ENCODE data around the gene SHLD2. TPM values are rescaled to one million over a fixed set of nuclear protein-coding genes. Genes with fewer than 3 reads are reported as not detected.
A peak's percentile ranks its signal among the peaks of the same experiment; 100 is the strongest.
"Not testable (repeated sequence)": the region's sequence is repeated elsewhere in the genome, so short reads cannot be mapped to it uniquely, and the experiment has no call there.

The SHLD2 gene
- total RNA-seq, 1 donor from 2014 or later, result 13.8 TPM

- not testable (repeated sequence) for DNase-seq (ENCODE audit: extremely low read depth, low read depth, low spot score)
Observed at GRCh38 chr10:87083576-87084290, 11.3 kb upstream of the SHLD2 start.

- DNase-seq (ENCODE audit: extremely low read depth, low read depth, low spot score), result not testable (repeated sequence)
Observed at GRCh38 chr10:87084291-87084782, 10.7 kb upstream of the SHLD2 start.

DNA sequence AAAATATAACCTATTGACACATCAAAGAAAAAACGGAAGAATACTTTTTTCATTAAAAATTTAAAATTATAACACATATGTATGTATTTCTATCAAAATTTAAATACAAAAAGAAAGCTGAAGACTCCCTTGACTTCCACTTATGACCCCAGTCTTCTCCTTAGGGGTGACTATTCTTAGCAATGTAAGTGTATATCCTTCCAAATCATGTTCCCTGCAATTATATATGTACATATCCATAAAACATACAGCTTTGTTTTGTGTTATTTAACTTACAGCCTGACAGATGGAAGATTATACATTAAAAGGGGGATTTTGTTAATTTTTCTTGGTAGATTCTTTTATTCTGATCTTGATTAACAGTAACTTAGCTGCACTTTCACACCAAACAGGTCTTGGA lies 9.5 kb upstream of the SHLD2 start:
- DNase-seq (ENCODE audit: extremely low read depth, low read depth, low spot score), result no peak

- no peak for DNase-seq (ENCODE audit: extremely low read depth, low read depth, low spot score)
Observed at GRCh38 chr10:87089746-87090145, 5.3 kb upstream of the SHLD2 start.

DNA sequence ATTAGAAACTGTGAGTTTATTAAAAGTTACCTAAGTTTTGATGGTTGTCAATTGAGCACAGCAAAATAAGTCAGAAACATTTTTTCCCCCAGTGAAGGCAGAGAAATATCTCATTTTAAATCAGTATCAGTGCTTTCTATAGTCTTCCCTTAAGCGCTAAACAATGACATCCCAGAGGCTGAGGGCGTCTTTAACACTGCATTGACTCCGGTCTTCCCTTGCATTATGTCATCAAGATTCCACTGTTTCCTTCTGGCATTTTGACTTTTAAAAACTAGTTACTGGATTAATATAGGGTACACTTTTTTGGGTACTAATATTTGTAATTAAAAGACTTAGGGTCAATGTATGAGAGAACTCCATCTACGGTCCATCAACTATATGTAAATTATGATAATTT lies 4.2 kb upstream of the SHLD2 start:
- no peak for DNase-seq (ENCODE audit: extremely low read depth, low read depth, low spot score)

GRCh38 chr10:87092376-87092860 lies 2.6 kb upstream of the SHLD2 start:
- DNase-seq (ENCODE audit: extremely low read depth, low read depth, low spot score), result no peak

GRCh38 chr10:87092861-87093631 lies 2.0 kb upstream of the SHLD2 start:
- no peak for DNase-seq (ENCODE audit: extremely low read depth, low read depth, low spot score)

GRCh38 chr10:87093632-87094372 lies 1.2 kb upstream of the SHLD2 start:
- no peak for DNase-seq (ENCODE audit: extremely low read depth, low read depth, low spot score)

DNA sequence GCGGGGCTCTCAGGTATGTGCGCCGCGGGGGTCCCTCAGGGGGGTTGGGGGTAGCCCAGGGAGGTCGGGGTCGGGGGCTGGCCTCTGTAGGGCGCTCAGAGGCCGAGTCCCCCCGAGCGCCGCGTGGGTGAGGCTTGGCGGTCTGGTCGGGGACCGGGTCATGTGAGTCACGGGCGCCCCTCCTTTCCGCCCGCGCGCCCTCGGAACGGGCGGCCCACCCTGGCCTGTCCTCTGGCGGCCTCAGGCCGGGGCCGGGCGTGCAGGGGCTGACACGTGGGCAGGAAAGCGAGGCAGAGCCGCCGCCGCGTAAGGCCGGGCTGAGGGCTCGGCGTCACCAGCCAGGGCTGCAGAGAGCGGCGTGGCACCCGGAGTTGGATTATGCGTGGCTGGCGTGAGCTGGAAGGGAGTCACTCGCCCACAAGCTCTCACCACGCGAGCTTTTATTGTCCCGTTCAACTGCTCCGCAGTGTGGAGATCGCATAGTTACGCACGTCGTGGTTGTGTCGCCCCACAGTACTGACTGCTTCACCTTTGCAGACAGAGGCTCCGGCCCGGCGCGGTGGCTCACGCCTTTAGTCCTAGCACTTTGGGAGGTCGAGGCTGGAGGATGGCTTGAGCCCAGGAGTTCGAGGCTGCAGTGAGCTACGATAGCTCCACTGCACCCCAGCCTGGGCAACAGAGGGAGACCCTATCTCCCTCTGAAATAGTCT lies 385 bp downstream of the SHLD2 start:
- no peak for DNase-seq (ENCODE audit: extremely low read depth, low read depth, low spot score)

- no peak for DNase-seq (ENCODE audit: extremely low read depth, low read depth, low spot score)
Observed at GRCh38 chr10:87101996-87102395, 7.0 kb downstream of the SHLD2 start.

DNA sequence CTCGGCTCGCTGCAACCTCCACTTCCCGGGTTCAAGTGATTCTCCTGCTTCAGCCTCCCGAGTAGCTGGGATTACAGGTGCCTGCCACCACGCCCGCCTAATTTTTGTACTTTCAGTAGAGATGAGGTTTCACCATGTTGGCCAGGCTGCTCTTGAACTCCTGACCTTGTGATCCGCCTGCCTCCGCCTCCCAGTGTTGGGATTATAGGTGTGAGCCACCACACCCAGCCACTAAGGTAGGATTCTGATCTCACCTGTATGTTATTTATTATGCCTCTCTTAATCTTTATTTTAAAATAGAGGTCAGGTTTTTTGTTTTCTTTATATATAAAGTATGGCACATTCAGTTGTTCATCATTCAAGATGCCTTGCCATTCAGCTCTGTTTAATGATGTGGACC lies 9.7 kb downstream of the SHLD2 start:
- not testable (repeated sequence) for DNase-seq (ENCODE audit: extremely low read depth, low read depth, low spot score)

DNA sequence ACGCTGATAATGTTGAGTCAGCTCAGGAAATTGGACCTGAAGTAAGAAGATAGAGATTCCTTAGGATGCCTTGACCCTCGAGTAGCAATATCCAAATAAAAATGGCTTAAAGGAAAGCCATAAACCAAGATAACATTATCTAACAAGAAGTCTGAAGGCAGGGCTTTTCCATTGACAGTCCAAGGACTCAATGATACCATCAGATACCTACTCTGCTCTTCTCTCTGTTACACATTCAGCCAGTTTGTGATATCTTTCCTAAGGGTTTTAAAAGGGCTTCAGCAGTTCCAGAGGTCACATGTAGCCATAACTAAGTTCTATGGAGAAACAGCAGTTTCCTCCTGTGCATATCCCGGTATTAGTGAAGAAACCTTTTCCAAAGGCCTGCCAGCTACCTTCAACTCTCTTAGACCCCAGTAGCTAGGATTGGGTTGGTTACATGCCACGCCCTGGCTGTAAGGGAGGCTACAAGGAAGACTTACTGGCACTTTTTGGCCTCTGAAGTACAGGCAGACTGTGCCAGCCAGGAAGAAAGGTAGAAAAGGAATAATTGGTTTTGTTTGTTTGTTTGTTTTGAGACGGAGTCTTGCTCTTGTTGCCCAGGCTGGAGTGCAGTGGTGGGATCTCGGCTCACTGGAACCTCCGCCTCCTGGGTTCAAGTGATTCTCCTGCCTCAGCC lies 10.6 kb downstream of the SHLD2 start:
- DNase-seq (ENCODE audit: extremely low read depth, low read depth, low spot score), result no peak

DNA sequence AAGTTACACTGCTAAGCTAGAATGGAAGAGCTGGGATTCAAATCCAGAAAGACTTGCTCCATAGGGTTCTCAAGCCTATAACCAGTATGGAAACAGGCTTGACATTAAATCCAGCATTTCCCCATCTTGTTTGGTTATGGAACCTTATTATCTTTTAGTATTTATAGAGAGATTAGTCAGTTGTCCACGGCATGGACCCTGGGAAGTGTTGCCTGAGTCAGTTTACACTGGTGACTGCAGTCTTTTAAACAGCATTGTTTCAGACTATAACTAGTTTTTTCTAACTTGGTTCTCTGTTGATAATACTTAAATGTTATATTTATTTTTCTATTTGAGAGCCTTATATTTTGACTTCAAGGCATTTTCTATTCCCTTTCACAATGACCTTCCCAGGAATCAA lies 23.1 kb downstream of the SHLD2 start:
- DNase-seq (ENCODE audit: extremely low read depth, low read depth, low spot score), result not testable (repeated sequence)

- not testable (repeated sequence) for DNase-seq (ENCODE audit: extremely low read depth, low read depth, low spot score)
Observed at GRCh38 chr10:87119029-87119428, 24.0 kb downstream of the SHLD2 start.

DNA sequence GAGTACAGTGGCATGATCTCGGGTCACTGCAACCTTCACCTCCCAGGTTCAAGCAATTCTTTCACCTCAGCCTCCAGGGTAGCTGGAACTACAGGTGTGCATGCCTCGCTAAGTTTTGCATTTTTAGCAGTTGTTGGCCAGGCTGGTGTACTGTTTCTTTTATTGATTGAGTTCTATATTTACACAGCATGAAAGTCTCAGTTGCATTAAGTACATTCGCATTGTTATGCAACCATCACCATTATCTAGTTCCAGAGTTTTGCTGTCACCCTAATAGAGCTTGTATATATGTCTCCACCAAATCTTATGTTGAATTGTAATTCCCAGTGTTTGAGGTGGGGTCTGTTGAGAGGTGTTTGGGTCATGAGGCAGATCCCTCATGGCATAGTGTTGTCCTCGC lies 28.3 kb downstream of the SHLD2 start:
- not testable (repeated sequence) for DNase-seq (ENCODE audit: extremely low read depth, low read depth, low spot score)

DNA sequence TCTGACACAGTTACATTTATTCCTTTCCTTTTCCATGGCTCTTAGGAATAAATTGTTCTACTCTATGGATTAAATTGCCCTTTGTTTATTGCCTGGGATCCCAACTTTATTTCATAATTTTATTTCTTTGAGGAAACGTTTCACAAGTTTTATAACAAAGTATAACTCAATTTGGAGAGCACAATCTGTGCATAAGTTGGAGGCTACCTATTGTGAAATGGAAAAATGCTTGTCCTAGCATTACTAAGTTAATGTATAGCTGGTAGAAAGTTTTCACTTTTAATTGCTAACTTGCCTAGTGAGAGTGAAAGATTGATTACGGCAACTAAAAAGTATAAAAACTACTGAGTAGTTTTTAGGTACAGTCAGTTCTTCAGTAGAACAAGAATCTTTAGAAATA lies 32.0 kb downstream of the SHLD2 start:
- not testable (repeated sequence) for DNase-seq (ENCODE audit: extremely low read depth, low read depth, low spot score)

GRCh38 chr10:87127607-87128156 lies 32.7 kb downstream of the SHLD2 start:
- not testable (repeated sequence) for DNase-seq (ENCODE audit: extremely low read depth, low read depth, low spot score)

- peak; percentile 3 for DNase-seq (ENCODE audit: extremely low read depth, low read depth, low spot score)
Observed at GRCh38 chr10:87132176-87132575, 37.2 kb downstream of the SHLD2 start.

- DNase-seq (ENCODE audit: extremely low read depth, low read depth, low spot score), result not testable (repeated sequence)
Observed at GRCh38 chr10:87133936-87134335, 38.9 kb downstream of the SHLD2 start.

- DNase-seq (ENCODE audit: extremely low read depth, low read depth, low spot score), result not testable (repeated sequence)
Observed at GRCh38 chr10:87134440-87134839, 39.4 kb downstream of the SHLD2 start.

All from glomerular endothelial cell (primary cell).